HL-60 (cell line): ENCODE measurements around the gene SORT1.

ENCODE experiments used
- CTCF ChIP-seq: IDR thresholded peaks from one replicate; pipeline ENCODE4 v1.5.1; 2011; ENCODE audit warnings: low read length, control low read depth, inconsistent platforms; ENCODE audit not compliant: insufficient read depth
- GABPA ChIP-seq: IDR thresholded peaks from 2 replicates; pipeline ENCODE4 v1.6.1; 2012; ENCODE audit warnings: low read depth
- POLR2AphosphoS5 ChIP-seq: IDR thresholded peaks from 2 replicates; pipeline ENCODE4 v1.6.1; 2012; ENCODE audit warnings: low read depth
- REST ChIP-seq: IDR thresholded peaks from 2 replicates; pipeline ENCODE4 v1.6.1; 2012; ENCODE audit warnings: low read depth; ENCODE audit not compliant: insufficient replicate concordance
- SPI1 ChIP-seq: IDR thresholded peaks from 2 replicates; pipeline ENCODE4 v1.6.1; 2012; ENCODE audit warnings: low read depth, mild to moderate bottlenecking, borderline replicate concordance

GRCh38 chr1:109263597-109264378 is 133.9 kb downstream of the SORT1 start:
- TF ChIP-seq SPI1 (no peak), CTCF (peak; percentile 97), POLR2AphosphoS5 (no peak), REST (no peak), GABPA (no peak)
